Mucosa of rectum (tissue), 2 donors: ENCODE data around the gene MCMBP.
"Not testable (repeated sequence)": the region's sequence is repeated elsewhere in the genome, so short reads cannot be mapped to it uniquely, and the experiment has no call there.

Experiments
- H3K27ac ChIP-seq, 2 donors: one replicate each; pipeline ENCODE4 v1.7.0; 2013; ENCODE audit warnings: inconsistent platforms in 2 of 2, low read depth in 2 of 2, low read length in 2 of 2
- H3K27me3 ChIP-seq, 2 donors: one replicate each; pipeline ENCODE4 v1.7.0; 2013; ENCODE audit warnings: low read length in 2 of 2; ENCODE audit not compliant: control insufficient read depth in 2 of 2, insufficient read depth in 2 of 2
- H3K36me3 ChIP-seq, 2 donors: one replicate each; pipeline ENCODE4 v1.7.0; 2013; ENCODE audit warnings: low read length in 2 of 2; ENCODE audit not compliant: control insufficient read depth in 2 of 2, insufficient read depth in 2 of 2
- H3K4me1 ChIP-seq, 2 donors: one replicate each; pipeline ENCODE4 v1.7.0; 2013; ENCODE audit warnings: low read length in 2 of 2, mild to moderate bottlenecking in 1 of 2; ENCODE audit not compliant: control insufficient read depth in 2 of 2, insufficient read depth in 2 of 2
- H3K4me3 ChIP-seq, 2 donors: one replicate each; pipeline ENCODE4 v1.7.0; 2013; ENCODE audit warnings: low read length in 2 of 2
- H3K9ac ChIP-seq, 2 donors: one replicate each; pipeline ENCODE4 v1.7.0; 2013; ENCODE audit warnings: low read length in 2 of 2, low read depth in 1 of 2, mild to moderate bottlenecking in 1 of 2
- H3K9me3 ChIP-seq, 2 donors: one replicate each; pipeline ENCODE4 v1.7.0; 2013; ENCODE audit warnings: low read length in 2 of 2; ENCODE audit not compliant: control insufficient read depth in 2 of 2
- donor health status: healthy.
- donor health status: Normal muscosa, but diverticular disease.

The MCMBP gene

GRCh38 chr10:119896937-119897770 lies 24.5 kb upstream of the MCMBP start:
- no peak overlapping the region for H3K9ac ChIP-seq
- no peaks in the 10 kb centered on the region for H3K27me3 ChIP-seq
- H3K36me3 ChIP-seq: peaks cover 10 to 15% of the 10 kb centered on the region in 2 donors
- peak overlapping the region in 1 of 2 donors; percentile 36 for H3K27ac ChIP-seq
- no peak overlapping the region for H3K4me3 ChIP-seq
- H3K9me3 ChIP-seq: no peaks in the 10 kb centered on the region
- peaks cover 7 to 36% of the 10 kb centered on the region in 2 donors for H3K4me1 ChIP-seq

GRCh38 chr10:119896061-119896655 lies 23.5 kb upstream of the MCMBP start:
- Histone ChIP-seq H3K4me1 (peaks cover 7 to 36% of the 10 kb centered on the region in 2 donors), H3K27ac (peak overlapping the region in 1 of 2 donors; percentile 36), H3K9ac (peak overlapping the region in 1 of 2 donors; percentile 18)

DNA sequence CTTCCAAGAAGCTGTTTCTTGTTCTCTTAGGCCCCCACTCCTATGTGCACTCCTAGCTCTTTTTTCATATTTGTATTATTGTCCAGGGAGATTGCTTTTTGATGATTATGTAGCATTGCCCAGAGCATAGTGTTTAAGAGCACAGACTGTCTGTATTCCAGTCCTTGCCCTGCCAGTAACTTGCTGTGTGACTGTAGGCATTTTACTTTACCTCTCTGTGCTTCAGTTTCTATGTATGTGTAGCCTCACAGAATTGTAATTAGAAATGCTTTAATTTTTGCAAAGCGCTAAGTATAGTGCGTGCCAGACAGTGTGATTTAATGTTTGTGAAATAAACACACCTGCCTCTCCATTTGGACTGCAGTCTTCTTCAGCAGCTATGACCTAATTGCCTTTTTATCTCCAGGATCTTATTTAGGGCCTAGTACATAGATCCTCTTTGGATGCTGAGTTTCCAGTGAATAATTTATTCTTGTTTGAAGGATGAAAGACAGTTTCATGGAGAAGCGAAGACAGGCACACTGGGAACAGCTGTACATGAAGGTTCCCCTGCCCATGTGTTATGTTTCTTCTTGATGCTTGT lies 21.3 kb upstream of the MCMBP start:
- H3K9ac ChIP-seq: no peak overlapping the region

More at GRCh38 chr10:119896061-119896655, 23.5 kb upstream of the MCMBP start:
- Histone ChIP-seq H3K9me3 (no peaks in the 10 kb centered on the region), H3K27me3 (no peaks in the 10 kb centered on the region), H3K36me3 (peaks cover 10 to 15% of the 10 kb centered on the region in 2 donors), H3K4me3 (no peak overlapping the region)

DNA sequence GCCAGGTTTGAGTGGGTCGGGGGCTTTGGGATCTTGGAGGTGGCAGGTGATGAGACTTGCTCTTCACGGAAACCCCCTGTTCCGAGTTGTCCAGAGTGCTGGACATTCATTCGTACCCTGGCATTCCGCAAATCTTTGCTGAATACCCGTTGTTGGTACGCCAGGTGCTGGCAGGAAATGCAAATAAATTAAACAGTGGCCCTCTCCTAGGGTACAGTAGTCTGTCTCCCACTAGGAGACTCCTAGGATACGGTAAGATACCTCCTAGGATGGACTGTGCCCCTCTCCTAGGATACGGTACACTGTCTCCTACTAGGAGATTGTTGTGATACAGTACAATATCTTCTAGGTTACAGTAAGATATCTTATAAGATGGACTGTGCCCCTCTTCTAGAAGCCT lies 20.4 kb upstream of the MCMBP start:
- Histone ChIP-seq H3K4me3 (peak overlapping the region; percentile 95 to 98), H3K36me3 (peaks cover 0 to 6% of the 10 kb centered on the region in 2 donors), H3K9me3 (no peaks in the 10 kb centered on the region), H3K9ac (peak overlapping the region; percentile 90 to 94), H3K27me3 (no peaks in the 10 kb centered on the region), H3K27ac (peak overlapping the region; percentile 75 to 78), H3K4me1 (peaks cover 7 to 36% of the 10 kb centered on the region in 2 donors)

More for the DNA sequence above, 21.3 kb upstream of the MCMBP start:
- Histone ChIP-seq H3K27ac (no peak overlapping the region), H3K4me1 (peaks cover 7 to 36% of the 10 kb centered on the region in 2 donors), H3K36me3 (peaks cover 7 to 13% of the 10 kb centered on the region in 2 donors), H3K9me3 (no peaks in the 10 kb centered on the region), H3K4me3 (no peak overlapping the region), H3K27me3 (no peaks in the 10 kb centered on the region)

DNA sequence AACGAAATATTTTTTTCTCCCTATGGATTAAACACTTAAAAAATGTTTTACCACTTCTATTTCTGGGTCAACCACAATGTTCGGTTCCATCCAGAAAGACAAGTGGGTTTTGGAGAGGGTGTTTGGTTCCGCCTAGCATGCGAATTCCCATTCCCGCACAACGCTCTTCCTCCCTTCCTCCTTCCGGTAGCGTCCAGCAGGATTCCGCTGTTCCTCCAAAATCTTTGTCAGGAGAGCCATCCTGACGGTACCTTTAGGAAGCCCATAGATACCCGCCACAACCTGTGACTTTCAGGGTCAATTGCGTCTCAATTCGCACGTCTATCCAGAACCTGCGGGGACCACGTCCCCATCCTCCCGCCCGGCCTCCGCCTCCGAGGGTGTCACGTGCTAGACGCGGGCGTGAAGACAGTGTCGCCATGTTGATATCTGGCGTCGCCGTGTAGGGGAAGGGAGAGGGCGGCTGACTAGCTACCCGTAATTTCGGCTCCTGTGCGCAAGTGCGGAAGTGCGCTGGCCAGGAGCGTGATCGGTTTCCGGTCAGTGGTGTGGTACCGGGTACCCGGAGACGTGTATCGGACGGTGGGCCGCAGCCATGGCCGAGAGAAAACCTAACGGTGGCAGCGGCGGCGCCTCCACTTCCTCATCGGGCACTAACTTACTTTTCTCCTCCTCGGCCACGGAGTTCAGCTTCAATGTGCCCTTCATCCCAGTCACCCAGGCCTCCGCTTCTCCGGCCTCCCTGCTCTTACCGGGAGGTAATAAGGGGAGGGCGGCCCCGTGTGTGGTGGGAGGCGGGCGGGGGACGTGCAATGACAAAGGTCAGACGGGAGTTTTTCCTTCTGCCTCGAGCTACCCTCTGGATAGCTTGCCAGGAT lies 19.8 kb upstream of the MCMBP start, which contains the start of gene SEC23IP:
SEC23IP (plus strand) TSS at position 543 of the 878 bp plus-strand sequence; CDS start at position 596, 53 bp downstream.
- Histone ChIP-seq H3K9ac (peak within 1 kb of the TSS; percentile 90 to 94), H3K4me1 (peaks cover 7 to 36% of the 10 kb centered on the region in 2 donors), H3K4me3 (peak within 1 kb of the TSS; percentile 95 to 98), H3K36me3 (peaks cover 0 to 6% of the 10 kb centered on the region in 2 donors), H3K27ac (peak within 1 kb of the TSS; percentile 75 to 78), H3K9me3 (no peaks in the 10 kb centered on the region), H3K27me3 (no peaks in the 10 kb centered on the region)

GRCh38 chr10:119891849-119892187 lies 19.2 kb upstream of the MCMBP start:
- Histone ChIP-seq H3K4me1 (peaks cover 7 to 30% of the 10 kb centered on the region in 2 donors), H3K27ac (peak overlapping the region; percentile 75 to 78), H3K9ac (peak overlapping the region; percentile 73 to 94), H3K4me3 (peak overlapping the region; percentile 95 to 98)
- not testable (repeated sequence) for H3K36me3 ChIP-seq, H3K27me3 ChIP-seq, H3K9me3 ChIP-seq

DNA sequence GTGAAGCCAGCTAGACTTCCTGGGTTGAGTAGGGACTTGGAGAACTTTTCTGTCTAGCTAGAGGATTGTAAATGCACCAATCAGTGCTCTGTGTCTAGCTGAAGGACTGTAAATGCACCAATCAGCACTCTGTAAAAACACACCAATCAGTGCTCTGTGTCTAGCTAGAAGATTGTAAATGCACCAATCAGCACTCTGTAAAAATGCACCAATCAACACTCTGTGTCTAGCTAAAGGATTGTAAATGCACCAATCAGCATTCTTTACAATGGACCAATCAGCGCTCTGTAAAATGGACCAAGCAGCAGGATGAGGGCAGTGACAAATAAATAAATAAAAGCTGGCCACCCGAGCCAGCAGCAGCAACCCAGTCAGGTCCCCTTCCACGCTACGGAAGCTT lies 17.7 kb upstream of the MCMBP start:
- H3K4me1 ChIP-seq: peaks cover 5 to 15% of the 10 kb centered on the region in 2 donors
- H3K36me3 ChIP-seq, H3K27ac ChIP-seq, H3K27me3 ChIP-seq, H3K4me3 ChIP-seq, H3K9ac ChIP-seq, H3K9me3 ChIP-seq: not testable (repeated sequence)

- not testable (repeated sequence) for H3K36me3 ChIP-seq, H3K9me3 ChIP-seq, H3K27me3 ChIP-seq, H3K4me3 ChIP-seq, H3K27ac ChIP-seq, H3K9ac ChIP-seq
- H3K4me1 ChIP-seq: peaks cover 3 to 11% of the 10 kb centered on the region in 2 donors
Observed at GRCh38 chr10:119889201-119889600, 16.6 kb upstream of the MCMBP start.

DNA sequence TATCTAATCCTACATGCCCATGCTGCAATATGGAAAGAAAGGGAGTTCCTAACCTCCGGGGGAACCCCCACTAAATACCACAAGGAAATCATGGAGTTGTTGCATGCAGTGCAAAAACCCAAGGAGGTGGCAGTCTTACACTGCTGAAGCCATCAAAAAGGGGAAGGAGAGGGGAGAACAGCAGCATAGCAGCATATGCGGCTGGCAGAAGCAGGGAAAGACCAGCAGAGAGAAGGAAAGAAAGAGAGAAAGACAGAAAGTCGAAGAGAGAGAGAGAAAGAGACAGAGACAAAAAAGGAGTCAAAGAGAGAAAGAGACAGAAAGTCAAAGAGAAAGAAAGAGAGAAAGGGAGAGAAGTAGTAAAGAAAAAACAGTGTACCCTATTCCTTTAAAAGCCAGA lies 16.1 kb upstream of the MCMBP start:
- H3K4me1 ChIP-seq, H3K9me3 ChIP-seq, H3K36me3 ChIP-seq, H3K27ac ChIP-seq, H3K27me3 ChIP-seq, H3K9ac ChIP-seq, H3K4me3 ChIP-seq: not testable (repeated sequence)
